Ishikawa (cell line): ENCODE measurements around the gene PLEKHJ1.

Experiments
- CEBPB ChIP-seq: IDR thresholded peaks from 2 replicates; pipeline ENCODE4 v1.6.1; 2012
- CREB1 ChIP-seq: IDR thresholded peaks from 2 replicates; pipeline ENCODE4 v1.6.1; 2012; ENCODE audit warnings: low read depth
- EGR1 ChIP-seq: IDR thresholded peaks from 2 replicates; pipeline ENCODE4 v1.6.1; 2012
- EP300 ChIP-seq: IDR thresholded peaks from 2 replicates; pipeline ENCODE4 v1.6.1; 2012; ENCODE audit warnings: borderline replicate concordance
- MAX ChIP-seq: IDR thresholded peaks from 2 replicates; pipeline ENCODE4 v1.6.1; 2012
- NFIC ChIP-seq: IDR thresholded peaks from 2 replicates; pipeline ENCODE4 v1.6.1; 2012
- RAD21 ChIP-seq: IDR thresholded peaks from 2 replicates; pipeline ENCODE4 v1.6.1; 2012; ENCODE audit warnings: low read depth
- TAF1 ChIP-seq: IDR thresholded peaks from 2 replicates; pipeline ENCODE4 v1.6.1; 2012; ENCODE audit warnings: low read depth, mild to moderate bottlenecking
- TCF12 ChIP-seq: IDR thresholded peaks from 2 replicates; pipeline ENCODE4 v1.6.1; 2012; ENCODE audit warnings: low read depth
- TEAD4 ChIP-seq: IDR thresholded peaks from 2 replicates; pipeline ENCODE4 v1.6.1; 2012
- YY1 ChIP-seq: IDR thresholded peaks from 2 replicates; pipeline ENCODE4 v1.6.1; 2012; ENCODE audit warnings: low read depth
- ZBTB7A ChIP-seq: IDR thresholded peaks from 2 replicates; pipeline ENCODE4 v1.6.1; 2012; ENCODE audit warnings: low read depth

The PLEKHJ1 gene

GRCh38 chr19:2184422-2184975, 51.6 kb downstream of the PLEKHJ1 start:
- no peak for TF ChIP-seq EGR1
- no peak for TF ChIP-seq MAX
- TF ChIP-seq RAD21 = no peak
- TF ChIP-seq NFIC = no peak
- no peak for TF ChIP-seq CREB1
- TF ChIP-seq TAF1 = no peak
- no peak for TF ChIP-seq CEBPB
- no peak for TF ChIP-seq TCF12
- TF ChIP-seq ZBTB7A = no peak
- TF ChIP-seq YY1 = no peak
- TF ChIP-seq TEAD4 = no peak
- TF ChIP-seq EP300 = no peak
